ENCODE results near the gene STARD10.

Gene STARD10

DNA sequence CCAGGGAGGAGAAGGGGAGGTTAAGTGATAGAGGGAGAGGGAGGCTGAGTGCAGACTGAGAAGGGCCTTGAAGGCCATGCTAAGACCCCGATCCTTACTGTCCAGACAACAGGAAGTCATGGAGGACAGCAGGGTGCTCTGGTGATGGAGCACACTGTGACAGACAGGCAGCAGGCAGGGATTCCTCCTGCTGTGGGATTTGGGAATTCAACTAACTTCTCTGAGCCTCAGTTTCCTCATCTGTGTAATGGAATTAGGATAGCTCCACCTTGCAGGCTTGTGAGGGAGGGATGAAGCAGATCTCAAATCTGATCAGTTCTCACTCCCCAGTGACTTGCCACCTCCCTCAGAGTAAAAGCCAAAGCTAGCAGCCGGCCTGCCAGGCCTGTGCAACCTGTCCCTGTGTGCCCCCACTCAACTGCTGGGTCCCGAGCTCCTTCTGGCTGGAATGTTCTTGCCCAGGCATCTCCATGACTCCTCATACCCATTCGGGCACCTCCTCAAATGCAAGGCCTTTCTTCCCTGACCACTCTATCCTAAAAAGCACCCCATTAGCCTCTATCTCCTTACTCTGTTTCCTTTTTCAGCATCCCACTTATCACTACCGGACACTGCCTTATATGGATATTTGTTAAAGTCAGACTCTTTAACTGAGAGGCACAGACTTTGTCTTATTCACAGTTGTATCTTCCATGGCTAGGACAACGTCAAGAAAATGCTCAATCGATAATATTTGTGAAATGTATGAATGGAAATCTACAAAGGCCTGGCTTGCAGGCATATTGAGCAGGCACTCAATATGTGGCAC lies 51.1 kb downstream of the STARD10 start:
- DNase-seq, result no peak

DNA sequence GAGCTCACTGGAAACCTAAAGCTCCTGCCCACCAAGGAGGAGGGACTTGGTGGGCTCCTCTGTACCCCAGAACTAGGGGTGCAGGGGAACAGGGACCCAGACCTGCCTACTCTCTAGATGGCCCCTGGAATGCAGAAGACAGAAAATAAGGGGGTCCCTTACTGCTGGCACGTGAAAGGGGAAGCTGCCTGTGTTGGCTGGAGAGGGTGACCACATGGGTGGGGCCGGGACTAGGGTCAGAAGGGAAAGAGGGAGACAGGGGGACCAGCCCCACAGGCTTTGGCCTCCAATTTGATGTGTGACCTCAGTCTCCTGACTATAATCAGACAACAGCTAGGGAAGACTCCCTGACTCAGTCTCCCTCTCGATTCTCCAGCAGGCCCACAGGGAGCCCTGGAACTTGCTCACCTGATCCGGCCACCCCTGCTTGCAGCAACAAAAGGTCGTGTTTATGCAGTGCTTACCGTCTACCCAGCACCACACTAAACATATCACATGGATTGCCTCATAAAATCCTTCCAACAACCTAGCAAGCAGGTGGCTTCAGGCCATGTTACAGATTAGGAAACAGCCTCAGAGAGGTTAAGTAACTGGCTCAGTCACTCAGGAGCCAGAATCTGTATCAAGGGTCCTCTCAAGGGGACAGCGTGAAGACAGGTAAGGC lies 51.9 kb downstream of the STARD10 start:
- DNase-seq, result no peak

DNA sequence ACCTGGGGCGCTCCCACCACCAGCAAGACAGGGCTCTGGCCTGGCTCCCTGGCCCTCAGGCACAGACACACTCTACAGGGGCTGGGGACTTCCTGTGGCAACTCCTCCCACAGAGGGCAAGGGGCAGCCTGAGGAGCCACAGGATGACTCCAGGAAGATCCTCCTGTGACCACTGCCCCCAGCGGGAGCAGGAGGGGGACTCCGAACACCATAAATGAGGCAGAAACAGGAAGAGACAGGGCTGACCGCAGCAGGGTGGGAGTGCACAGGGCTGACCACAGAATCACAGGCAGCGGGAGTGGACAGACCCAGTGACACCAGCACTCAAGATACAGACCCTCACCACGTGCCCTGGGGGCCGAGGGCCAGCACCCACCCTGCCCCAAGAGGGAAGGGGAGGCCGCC lies 52.4 kb downstream of the STARD10 start:
- no peak for DNase-seq

DNA sequence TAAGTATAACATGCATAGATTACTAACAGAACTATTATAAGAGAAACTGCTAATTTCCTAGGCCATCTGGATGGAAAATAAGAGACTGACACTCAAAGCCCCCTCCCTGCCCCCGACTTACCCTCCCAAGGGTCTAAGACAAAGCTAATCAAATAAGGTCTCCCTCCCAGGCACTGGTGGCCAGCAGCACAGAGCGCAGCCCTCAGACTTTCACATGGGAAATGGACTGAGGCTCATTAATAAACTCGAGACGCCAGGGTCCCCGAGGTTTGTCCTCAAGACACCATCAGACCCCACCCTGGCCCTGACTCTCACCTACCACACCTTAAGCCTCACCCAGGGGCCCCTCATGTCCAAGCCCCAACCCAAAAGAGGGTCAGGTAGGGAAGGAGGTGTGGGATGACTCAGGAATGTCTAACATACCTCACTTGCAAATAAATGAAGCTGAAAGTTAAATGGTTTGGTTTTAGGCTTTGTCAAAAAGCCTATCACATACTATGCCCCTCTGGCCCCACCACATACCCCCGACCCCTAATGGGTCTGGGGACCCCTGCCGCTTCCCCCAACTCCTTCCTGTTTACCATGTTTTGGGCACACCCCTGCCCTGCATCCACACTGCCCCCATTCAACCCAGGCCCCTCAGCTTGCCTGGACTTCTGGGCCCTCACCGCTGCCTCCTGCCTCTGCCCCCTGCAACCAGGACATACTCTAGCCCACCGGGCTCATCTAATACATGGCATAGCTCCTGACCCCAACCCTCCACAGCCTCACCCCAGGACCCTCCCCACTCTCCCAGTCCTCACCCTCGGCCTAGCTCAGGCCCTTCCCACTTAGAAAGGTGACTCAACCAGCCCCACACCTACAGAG lies 53.1 kb downstream of the STARD10 start:
- DNase-seq, result no peak

DNA sequence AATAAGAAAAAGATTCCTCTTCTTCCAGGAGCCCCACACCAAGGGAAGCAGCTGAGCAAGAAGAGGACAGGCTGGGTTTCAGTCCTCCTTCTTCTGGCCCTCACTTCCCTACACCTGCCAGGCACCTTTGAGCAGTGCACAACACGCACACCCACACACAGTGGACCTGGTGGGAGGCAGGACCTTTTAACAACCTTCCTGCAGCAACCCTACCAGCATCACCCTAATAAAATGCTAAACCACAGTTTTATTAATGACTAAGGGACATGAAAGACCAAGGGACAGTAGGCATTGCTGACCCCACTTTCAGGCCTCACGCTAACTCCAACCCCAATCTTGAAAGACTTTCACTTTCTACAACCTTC lies 53.8 kb downstream of the STARD10 start:
- no peak for DNase-seq

DNA sequence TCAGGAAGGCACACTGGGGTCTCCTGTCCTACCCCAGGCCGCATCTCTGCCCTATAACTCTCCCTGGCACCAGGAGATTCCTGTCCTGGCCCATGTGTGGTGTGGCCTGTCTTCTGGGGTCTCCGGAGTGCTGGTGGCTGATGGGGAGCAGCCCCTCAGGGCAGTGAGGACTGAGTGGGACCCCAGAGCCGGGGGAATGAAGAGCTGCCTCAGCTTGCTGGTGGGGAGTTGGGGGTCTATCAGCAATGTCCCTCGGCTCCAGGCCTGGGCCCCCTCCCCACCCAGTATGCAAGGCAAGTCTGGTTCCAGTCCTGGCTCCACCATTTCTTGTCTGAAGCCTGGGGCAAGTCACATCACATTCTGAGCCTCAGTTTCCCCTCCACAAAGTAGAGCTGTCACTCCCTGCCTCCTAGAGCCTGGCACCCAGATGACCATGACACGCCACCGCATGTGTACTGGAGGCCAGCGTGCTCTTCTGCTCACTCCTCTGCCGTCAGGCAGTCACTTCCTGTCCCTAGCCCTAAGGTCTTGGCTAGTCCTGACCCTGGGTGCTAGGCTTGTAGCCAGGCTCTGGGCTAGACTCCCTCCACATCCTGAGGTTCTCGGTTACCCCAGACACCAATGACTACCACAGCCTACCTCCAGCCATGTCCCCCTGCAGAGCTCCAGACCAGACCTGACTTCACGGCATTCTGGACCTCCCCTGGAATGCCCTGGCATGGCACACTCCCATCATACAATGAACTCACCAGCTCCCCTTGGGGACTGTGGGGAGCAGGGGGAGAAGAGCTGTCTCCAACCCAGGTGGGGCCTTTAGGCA lies 54.4 kb downstream of the STARD10 start:
- no peak for DNase-seq

DNA sequence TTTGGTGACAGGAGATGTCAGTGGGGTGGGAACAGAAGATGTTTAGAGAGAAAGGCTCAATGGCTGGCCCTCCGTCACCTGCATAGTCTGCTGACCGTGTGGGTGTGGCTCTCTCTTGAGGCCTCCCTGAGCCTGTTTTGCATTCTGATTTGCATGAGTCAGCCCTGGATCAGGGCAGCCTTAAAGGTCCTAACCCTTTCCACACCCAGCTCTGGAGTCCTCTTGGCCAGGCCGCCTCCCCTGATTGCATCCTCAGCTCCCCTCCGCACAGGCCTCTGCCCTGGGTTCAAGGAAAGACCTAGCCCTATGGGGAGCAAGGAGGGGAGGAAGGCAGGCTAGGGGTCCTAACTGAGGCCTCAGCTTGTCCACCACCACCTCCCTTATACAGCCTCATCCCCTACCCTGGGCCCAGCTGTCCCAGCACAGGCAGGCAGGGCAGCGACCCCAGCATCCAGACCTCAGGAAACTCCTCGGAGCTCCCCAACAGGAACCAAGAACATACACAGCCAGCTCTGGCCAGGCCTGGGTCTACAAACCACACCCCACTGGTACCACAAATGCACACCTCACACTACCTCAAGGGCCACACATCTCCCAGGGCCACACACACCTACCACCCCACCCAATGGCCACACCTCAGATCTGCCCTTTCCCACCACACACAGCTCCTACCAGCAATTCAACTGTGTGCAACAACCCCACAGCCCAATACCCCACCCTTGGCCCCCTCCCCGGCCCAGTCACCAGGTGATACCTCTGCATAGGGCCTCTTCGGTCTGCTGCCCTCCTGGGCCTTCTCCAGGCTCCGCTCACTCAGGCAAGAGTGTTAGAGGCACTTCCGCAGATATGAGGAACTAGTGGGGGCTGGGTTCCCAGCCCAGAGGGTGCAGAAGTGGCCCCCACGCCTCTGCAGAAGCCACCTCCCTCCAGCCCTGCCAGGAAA lies 55.4 kb downstream of the STARD10 start:
- no peak for DNase-seq

DNA sequence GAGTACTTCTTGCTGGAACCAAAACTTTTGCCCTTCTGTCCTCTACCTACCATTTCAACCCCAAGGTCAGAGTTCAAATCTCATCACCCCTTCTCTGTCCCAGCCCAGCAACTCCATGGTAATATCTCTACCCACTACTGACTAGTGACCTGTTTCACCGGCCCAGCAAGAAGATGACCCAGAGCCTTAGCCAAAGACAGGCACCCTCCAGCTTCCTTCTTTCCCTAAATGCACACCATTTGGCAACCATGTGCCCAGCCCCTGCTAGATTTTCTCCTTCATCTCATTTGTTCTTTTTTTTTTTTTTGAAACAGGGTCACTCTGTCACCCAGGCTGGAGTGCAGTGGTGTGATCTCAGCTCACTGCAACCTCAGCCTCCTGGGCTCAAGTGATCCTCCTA lies 56.5 kb downstream of the STARD10 start:
- DNase-seq, result no peak

DNA sequence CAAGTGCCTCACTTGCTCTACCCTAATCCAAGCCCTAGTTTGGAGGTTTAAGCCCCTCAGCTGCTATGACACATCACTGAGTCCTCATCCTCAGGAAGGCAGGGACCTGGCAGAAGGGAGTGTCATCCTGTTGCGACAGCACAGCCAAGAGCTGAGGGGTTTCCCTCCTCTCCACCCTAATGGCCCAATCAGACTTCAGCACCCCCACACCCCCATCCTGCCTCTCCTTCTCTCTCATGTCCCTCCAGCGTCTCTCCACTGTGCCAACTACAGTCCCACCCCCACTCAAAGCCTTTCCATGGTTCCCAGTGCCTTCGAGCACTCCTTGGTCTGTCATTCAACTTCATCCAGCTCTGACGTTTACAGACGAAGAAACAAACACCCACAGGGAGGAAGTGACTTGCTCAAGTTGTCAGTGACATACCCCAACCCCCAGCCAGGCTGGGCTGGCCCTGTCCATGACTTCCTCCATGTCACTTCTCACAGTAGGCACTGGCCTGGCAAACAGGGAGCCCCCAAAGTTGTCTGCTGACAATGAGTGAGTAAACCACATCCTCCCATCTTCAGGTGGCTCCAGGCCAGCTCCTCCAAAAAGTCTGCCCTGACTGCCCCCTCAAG lies 57.3 kb downstream of the STARD10 start:
- DNase-seq, result peak; percentile 47

DNA sequence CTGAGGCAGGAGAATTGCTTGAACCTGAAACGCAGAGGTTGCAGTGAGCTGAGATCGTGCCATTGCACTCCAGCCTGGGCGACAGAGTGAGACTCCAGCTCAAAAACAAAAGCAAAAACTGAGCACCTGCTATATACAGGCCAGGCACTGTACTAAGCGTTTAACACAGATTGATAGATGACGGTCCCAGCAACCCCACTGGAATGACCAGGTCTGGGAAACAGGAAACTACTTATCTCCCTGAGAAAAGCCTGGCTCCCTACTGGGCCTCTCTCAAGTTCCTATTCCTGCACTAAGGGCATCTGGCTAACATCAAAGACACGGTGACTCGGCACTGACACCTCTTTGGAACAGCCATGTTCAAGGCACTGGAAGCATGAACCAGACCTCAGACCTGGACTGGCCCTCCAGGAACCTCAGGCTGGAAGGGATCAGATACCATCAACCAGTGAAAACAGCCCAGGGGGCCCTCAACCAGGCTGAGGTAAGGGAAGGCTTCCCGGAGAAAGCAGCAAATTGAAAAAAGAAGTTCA lies 58.3 kb downstream of the STARD10 start:
- no peak for DNase-seq

DNA sequence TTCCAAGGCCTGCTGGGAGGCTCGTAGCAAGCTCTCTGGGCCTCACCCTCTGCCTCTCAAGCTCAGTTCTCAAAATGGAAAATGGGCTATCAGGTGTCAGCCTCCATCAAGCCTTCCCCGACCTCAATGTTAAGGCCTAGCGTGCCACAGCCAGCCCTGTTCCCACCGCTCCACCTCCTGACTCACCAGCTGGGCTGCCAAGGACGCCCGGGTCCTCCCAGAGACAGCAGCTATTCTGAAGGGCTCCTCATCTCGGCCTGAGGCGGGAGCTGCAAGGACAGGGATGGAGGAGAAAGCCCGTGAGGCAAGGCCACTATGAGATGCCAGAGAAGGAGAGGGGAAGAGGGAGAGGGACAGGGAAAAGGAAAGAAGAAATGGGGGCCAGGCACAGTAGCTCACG lies 61.5 kb downstream of the STARD10 start:
- DNase-seq, result no peak

DNA sequence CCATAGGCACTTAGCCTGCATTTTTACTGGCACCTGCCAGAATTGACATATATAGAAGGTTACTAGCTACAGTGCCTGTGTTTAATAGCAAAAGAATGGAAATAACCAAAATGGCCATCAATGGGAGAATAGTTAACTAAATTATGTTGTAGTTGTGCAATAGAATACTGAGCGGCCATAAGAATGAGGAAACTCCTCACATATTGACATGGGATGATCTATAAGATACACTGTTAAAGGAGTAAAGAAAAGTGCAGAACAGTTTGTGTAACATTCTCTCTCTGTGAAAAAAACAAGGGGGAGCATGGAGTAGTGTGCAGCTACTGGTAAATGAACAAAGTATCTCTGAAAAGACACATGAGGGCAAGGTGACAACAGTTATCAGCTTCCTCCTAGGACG lies 63.1 kb downstream of the STARD10 start:
- DNase-seq, result no peak

DNA sequence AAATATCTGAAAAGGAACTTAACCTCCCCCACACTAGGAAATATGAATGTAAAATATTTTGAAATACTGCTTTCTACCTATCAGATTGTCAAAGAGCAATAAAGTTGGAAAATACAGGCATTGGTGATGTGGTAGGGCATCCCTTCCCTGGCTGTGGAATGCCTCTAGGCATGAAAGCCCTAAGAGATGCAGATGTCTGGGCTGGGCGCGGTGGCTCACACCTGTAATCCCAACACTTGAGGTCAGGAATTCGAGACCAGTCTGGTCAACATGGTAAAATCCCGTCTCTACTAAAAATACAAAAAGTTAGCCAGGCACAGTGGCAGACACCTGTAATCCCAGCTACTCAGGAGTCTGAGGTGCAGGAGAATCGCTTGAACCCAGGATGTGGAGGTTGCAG lies 63.6 kb downstream of the STARD10 start:
- DNase-seq, result no peak

DNA sequence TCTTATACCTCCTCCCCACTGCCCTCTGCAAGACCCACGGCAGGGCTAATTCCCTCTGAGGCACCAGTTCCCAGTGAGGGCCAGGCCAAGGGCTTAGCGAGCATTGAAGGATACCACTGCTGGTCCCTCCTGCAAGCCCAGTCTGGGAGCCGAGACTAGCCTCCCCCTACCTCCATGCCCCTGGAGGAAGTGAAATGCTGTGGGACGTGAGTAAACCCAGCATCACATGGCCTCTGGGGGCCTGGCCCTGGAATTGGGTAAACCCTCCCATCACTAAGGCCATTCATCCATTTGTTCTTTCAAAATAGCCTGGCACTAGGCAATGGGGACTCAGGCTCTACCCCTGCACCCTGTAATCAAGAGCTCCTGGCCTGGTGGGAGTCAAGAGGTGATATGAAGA lies 66.3 kb downstream of the STARD10 start:
- no peak for DNase-seq

DNA sequence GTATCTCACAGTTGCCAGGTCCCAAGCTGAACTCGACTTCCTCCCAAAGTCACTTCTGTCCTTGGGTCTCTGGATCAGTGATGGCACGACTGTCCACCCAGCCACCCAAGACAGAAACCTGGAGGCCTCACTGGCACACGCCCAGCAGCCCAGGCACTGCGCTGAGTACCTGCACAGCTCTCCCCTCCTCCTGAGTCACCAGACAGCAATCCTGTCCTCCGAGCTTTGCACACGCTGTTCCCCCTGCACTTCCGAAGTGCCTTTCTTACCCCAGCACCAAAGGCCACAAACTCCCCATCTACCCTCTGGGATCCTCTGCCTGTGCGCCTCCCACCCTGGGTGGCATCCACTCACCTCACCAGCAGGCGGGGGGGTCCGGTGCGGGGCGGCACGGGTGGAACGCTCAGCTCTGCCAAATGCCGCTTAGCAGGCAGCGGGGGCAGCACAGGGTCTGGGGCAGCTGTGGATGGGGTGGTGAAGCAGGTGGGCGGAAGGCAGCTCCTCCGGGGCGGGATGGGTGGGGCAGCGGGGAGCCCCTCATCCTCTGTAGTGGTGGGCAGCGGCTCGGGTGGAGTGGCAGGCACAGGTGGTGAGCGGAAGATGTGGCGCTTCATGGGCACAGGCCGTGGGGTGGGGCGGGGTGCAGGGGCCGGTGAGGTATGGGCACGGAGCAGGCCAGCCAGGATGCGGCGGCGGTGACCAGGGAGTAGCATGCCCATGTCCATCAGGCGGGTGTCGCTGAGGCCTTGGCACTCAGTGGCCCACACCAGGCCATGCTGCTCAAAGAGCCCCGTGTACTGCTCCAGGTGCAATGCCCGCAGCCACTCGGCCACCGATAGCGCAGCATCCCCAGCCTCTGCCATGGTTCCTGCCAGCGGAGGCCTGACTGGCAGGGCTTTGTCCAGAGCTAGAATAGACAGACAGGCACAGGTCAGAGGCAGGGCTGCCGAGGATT lies 67.3 kb downstream of the STARD10 start:
- DNase-seq, result no peak

DNA sequence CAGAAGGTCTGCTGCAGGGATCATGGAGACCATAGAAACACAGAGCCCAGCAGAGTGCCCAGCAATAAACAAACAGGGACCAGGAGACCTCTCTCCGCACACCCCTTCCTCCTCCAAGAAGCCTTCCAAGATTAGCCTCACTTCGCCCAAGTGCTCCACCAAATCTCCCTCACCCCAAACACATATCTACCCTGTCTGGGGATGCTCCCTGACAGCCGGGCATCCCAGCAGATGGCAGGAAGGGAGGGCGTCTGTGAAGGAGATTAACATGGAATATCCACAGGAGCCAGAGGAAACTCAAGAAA lies 68.2 kb downstream of the STARD10 start:
- no peak for DNase-seq

DNA sequence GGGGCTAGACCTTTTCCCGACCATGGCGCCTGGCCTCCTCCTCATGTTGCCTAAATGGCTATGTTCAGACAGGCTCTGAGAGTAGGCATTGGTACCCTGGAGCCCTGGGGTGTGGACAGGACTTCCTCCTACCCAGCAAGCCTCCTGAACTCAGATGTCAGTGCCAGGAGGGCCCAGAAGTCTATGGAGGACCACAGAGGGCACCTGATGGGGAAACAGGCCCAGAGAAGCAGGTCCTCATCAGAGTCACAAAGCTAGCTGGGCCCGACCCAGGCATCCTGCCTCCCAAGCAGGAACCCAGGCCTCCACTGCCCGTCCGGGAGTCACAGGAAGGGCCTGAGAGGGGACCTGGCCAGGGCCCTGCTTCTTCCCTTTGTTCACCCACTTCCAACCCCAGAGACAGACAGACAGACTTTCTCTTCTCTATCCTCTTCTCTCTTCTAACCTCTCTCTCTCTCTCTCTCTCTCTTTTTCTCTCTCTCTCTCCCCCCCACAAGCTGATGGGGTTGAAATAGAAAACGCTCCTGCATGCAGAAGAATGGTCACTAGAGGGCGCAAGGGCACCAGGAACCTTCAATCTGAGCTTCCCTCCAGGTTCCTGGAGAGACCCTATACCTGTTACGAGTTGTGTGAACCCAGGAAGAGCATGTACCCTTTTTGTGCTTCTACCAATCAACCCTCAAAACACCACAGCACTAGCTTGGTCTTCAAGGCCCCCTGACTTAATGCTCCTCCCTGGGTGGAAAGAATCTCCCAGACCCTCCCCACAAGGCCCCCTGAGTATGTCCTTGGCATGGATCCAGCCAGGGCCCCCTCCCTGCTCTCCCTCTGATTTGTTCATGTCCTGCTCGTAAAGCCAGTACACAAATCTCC lies 68.8 kb downstream of the STARD10 start:
- peak; percentile 77 for DNase-seq

DNA sequence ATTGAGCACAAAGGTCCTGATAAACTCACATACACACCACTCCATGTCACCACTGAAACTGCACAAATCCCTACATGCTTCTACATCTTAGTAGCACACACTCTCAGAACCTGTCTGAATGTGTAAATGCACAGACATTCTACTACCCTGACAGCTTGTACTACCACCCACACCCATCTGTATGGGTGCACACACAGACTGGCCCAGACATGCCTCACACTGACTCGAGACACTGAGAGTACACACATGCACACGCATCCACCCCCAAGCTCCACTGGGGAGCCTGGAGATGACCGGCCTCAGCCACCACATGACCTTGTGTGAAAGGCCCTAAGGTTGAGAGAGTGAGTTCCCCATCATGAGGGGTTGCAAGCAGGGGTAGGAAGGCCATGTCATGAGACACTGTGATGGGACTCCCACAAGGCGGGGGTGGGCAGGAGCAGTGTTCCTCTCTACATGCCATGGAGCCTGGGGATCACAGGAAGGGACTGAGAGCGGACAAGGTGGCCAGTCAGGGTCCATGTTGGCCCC lies 69.8 kb downstream of the STARD10 start:
- DNase-seq, result no peak

DNA sequence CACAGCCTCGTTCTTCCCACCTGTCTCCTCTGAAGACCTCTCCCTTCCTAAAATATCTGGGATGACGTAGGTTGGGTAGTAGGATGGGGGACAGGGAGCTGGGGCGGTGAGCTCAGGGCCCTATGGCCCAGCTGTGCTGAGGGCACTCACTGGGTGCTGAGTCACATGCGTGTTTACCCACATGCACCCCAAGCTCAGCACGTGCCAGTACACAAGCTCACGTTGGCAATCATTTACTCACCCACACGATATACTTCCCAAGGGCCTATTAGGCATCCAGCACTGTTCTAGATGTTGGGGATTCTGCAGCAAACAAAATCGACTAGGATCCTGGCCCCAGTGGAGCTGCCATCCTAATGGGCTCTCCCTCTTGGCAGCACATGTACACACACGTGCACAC lies 70.3 kb downstream of the STARD10 start:
- no peak for DNase-seq

Data from effector CD8-positive, alpha-beta T cell (primary cell).